A549 (cell line): ENCODE measurements around the gene ZNF587. TPM values are rescaled to one million over a fixed set of nuclear protein-coding genes. Genes with fewer than 3 reads are reported as not detected.
A peak's percentile ranks its signal among the peaks of the same experiment; 100 is the strongest.
"Not testable (repeated sequence)": the region's sequence is repeated elsewhere in the genome, so short reads cannot be mapped to it uniquely, and the experiment has no call there.

Source experiments
- ATAC-seq, 2 experiments: fragments of 200-7000 bp in 1 of 2; fragments of >200 bp in 1 of 2; cut with Nextera tagmentation in 1 of 2; cut with Tn5 transposase in 1 of 2; 3 replicates each; pipeline versions ENCODE4 v1.8.0 to v1.9.1; 2018 to 2020; ENCODE audit warnings: mild to moderate bottlenecking in 1 of 2, moderate library complexity in 1 of 2
- CTCF ChIA-PET: fragments of 300-600 bp; sonication (Branson Sonifier 250); formaldehyde crosslinking; extraction: SDS; loops from one replicate; lab custom pipeline; 2021; ENCODE audit warnings: antibody characterized with exemption, inconsistent platforms; lab: Yijun Ruan, JAX
- POLR2A ChIA-PET: fragments of 350-600 bp; formaldehyde crosslinking; extraction: SDS; loops from one replicate; lab custom pipeline; 2021; ENCODE audit warnings: antibody characterized with exemption, inconsistent platforms; lab: Yijun Ruan, JAX
- DNase-seq, 2 experiments: peaks; one replicate each; pipeline versions ENCODE4 v3.0.0 to v3.0.0-alpha.2; 2011 to 2016; ENCODE audit warnings: low read depth in 1 of 2, low spot score in 1 of 2
- FAIRE-seq: peaks from 2 replicates; lab custom pipeline; 2011; peaks lifted over from hg19 to GRCh38; lab: Jason Lieb, UNC
- H3K27ac ChIP-seq, 2 experiments: fragments of >200 bp; sonication (Bioruptor Twin); formaldehyde crosslinking; 3 replicates each; pipeline ENCODE4 v1.5.1; 2016 to 2017
- H3K4me1 ChIP-seq: fragments of >200 bp; sonication (Bioruptor Twin); formaldehyde crosslinking; 3 replicates; pipeline ENCODE4 v1.6.1; 2016
- H3K4me2 ChIP-seq: fragments of >200 bp; sonication (Bioruptor Twin); formaldehyde crosslinking; 3 replicates; pipeline ENCODE4 v1.6.1; 2016
- H3K4me3 ChIP-seq: fragments of >200 bp; sonication (Bioruptor Twin); formaldehyde crosslinking; 3 replicates; pipeline ENCODE4 v1.5.1; 2016
- H3K9me3 ChIP-seq: fragments of >200 bp; sonication (Bioruptor Twin); formaldehyde crosslinking; 3 replicates; pipeline ENCODE4 v1.6.1; 2016
- CBX8 ChIP-seq: fragments of 200-600 bp; sonication (generic); IDR thresholded peaks from 2 replicates; pipeline ENCODE4 v1.6.1; 2016
- CEBPB ChIP-seq, 2 experiments: fragments of >200 bp in 1 of 2; sonication (Bioruptor Twin) in 1 of 2; formaldehyde crosslinking in 1 of 2; IDR thresholded peaks; 2 replicates each; pipeline ENCODE4 v1.6.1; 2012 to 2016
- JUN ChIP-seq, 2 experiments: fragments of >200 bp; sonication (Bioruptor Twin); formaldehyde crosslinking; IDR thresholded peaks; 2 replicates in 1 of 2; 3 replicates in 1 of 2; pipeline ENCODE4 v1.6.1; 2016 to 2017
- KDM5A ChIP-seq: fragments of 200-600 bp; sonication (generic); IDR thresholded peaks from 2 replicates; pipeline ENCODE4 v1.6.1; 2016; ENCODE audit warnings: antibody characterized with exemption, mild to moderate bottlenecking
- NFE2L2 ChIP-seq: fragments of 150-350 bp; conservative IDR thresholded peaks from 2 replicates; pipeline ENCODE4 v1.6.1; 2014; ENCODE audit warnings: low read length
- RAD21 ChIP-seq, 2 experiments: fragments of >200 bp in 1 of 2; sonication (Bioruptor Twin) in 1 of 2; formaldehyde crosslinking in 1 of 2; IDR thresholded peaks in 1 of 2; conservative IDR thresholded peaks in 1 of 2; 2 replicates in 1 of 2; 3 replicates in 1 of 2; pipeline ENCODE4 v1.6.1; 2012 to 2018; ENCODE audit warnings: inconsistent platforms in 1 of 2
- ZC3H11A ChIP-seq: fragments of 450-650 bp; IDR thresholded peaks from 2 replicates; pipeline ENCODE4 v1.6.1; 2014; ENCODE audit warnings: antibody characterized with exemption, mild to moderate bottlenecking
- ZNF302 ChIP-seq: fragments of 250-450 bp; sonication (Bioruptor Pico); IDR thresholded peaks from 2 replicates; pipeline ENCODE4 v1.9.0; 2021; ENCODE audit warnings: inconsistent platforms, mild to moderate bottlenecking, moderate library complexity
- WGBS: methylation state at CpG from one replicate; pipeline ENCODE4 v1.1.6; 2017; ENCODE audit errors: missing lambda C conversion rate; 5-methylcytosine and 5-hydroxymethylcytosine counted together
- polyA plus RNA-seq, 4 experiments: library from polyadenylated mRNA; depleted of rRNA in 3 of 4; stranded (reverse); fragments of >200 nt; fragmentation: RNase III in 1 of 4; extraction: RNeasy Plus Mini Kit Qiagen cat#74134 plus additional on column Dnase treatment in 1 of 4; gene quantifications; 2 replicates in 3 of 4; 3 replicates in 1 of 4; pipeline ENCODE4 v1.2.3, GENCODE V29; 2011 to 2017
- TF ChIP-seq, protein P1 (sequence below): fragments of 250-450 bp; sonication (Bioruptor Pico); IDR thresholded peaks from 2 replicates; pipeline ENCODE4 v1.5.0; 2020; ENCODE audit warnings: low read depth, mild to moderate bottlenecking, moderate library complexity

Gene ZNF587
- polyA plus RNA-seq, 2 of the 4 experiments (the other 2 are of a cell fraction) = 10.7 to 12.1 TPM

DNA sequence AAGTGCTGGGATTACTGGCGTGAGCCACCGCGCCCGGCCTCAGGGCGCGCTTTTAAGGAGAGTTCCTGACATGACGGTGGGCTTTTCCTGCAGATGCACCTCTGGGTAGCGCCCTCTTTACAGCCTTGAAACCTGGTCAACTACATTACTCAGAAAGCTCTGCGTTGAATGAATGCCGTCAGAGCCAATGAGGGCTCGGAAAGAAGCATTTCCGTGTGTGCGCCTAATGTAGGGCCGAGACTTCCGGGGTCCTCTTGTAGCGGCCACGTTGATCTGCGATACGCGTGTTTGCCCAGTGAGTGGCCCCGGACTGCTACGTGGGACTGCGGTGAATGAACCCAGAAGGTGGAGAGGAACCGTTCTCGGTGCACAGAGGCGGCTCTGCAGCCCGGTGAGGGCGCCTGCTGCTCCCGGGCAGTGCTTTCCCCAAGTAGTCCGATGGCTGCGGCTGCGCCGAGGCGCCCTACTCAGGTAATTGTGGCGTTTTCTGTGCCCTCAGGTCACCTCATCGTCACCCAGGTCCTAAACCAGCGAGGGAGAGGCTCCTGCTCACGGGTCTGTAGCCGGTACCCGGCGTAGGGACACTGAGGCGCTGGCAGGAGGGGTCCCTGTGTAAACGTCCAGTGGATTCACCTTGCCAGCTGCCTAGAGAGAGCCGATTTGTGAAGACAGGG lies 30.0 kb upstream of the ZNF587 start (continued):
- peak; percentile 21 to 22; a peak in 2 of 5 replicates for TF ChIP-seq RAD21 (conservative IDR thresholded peaks at IDR 0.05 in 1 of 2, IDR thresholded peaks at IDR 0.05 in 1 of 2)
- no peak for TF ChIP-seq ZC3H11A
- peak; percentile 31; the same call in 1 of the 2 replicates for TF ChIP-seq KDM5A
- no peak for TF ChIP-seq CBX8
- no peak for TF ChIP-seq NFE2L2
- TF ChIP-seq JUN (IDR thresholded peaks at IDR 0.05) = peak; percentile 58 to 72; a peak in 3 of 5 replicates

DNA sequence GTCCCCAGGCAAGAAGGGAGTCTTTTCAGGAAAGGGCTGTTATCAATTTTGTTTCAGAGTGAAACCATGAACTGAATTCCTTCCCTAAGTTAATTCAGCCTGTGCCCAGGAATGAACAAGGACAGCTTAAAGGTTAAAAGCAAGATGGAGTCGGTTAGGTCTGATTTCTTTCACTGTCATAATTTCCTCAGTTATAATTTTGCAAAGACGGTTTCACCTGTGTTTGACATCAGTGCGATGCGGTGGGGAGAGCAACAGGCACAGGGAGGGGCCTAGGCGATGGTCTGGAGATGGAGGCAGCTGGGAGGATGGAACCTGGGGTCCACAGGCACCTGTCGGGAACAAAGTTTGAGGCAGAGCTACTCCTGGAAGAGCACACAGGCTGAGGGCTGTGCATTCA lies 29.1 kb upstream of the ZNF587 start:
- DNase-seq (no peak), ATAC-seq (no peak), FAIRE-seq (no peak)
- peaks cover 5% of the 10 kb centered on the region; the same call in 2 of the 3 replicates for H3K4me1 ChIP-seq
- H3K27ac ChIP-seq = peak overlapping the region; percentile 90 to 91; a peak in 5 of 6 replicates
- peak overlapping the region; percentile 94 for H3K4me2 ChIP-seq
- peaks cover 23% of the 10 kb centered on the region for H3K9me3 ChIP-seq
- TF ChIP-seq CEBPB (IDR thresholded peaks at IDR 0.05) (no peak), ZNF302 (CRISPR knock-in tag) (0 out of 2 replicates have a peak, but pooled peaks have one; percentile 14)
- TF ChIP-seq, protein P1, sequence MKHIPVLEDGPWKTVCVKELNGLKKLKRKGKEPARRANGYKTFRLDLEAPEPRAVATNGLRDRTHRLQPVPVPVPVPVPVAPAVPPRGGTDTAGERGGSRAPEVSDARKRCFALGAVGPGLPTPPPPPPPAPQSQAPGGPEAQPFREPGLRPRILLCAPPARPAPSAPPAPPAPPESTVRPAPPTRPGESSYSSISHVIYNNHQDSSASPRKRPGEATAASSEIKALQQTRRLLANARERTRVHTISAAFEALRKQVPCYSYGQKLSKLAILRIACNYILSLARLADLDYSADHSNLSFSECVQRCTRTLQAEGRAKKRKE (CRISPR knock-in tag) = no peak
- CTCF ChIA-PET = no interaction called here
- WGBS = 64% methylated on average over 6 of the region's 6 CpGs
- POLR2A ChIA-PET = interaction anchor here (0.6 to 2.1 kb wide), 4 partner anchors 93 to 313 kb away, joined by 4 to 9 read pairs (median 8); partner anchors contain the start of genes ZNF417, ZNF551 and ZNF671
- peak overlapping the region; percentile 83 for H3K4me3 ChIP-seq

DNA sequence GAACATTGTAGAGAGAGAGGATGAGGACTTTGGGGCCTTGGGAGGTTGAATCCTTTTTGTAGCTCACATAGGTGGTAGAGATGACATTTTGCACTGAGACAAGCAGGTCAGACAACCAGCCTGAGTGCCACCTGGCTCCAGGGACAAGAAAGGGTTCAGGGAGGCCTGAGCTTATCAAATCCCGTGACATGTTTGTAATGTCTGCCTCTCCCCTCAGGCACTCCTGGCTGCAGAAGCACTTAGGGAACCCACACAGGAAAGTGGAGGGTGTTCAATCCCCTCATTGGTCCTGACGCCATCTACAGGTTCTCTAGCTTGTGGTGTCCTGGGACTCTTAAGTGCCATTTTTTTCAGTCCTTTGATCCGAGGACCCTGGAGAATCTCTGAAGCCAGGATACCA lies 28.6 kb upstream of the ZNF587 start:
- H3K27ac ChIP-seq, CTCF ChIA-PET, FAIRE-seq, ATAC-seq, DNase-seq, POLR2A ChIA-PET, H3K4me1 ChIP-seq: not testable (repeated sequence)
- H3K4me3 ChIP-seq = peak overlapping the region; percentile 83
- 100% methylated on average over 2 of the region's 3 CpGs for WGBS
- H3K4me2 ChIP-seq = peak overlapping the region; percentile 94
- peaks cover 27% of the 10 kb centered on the region for H3K9me3 ChIP-seq

DNA sequence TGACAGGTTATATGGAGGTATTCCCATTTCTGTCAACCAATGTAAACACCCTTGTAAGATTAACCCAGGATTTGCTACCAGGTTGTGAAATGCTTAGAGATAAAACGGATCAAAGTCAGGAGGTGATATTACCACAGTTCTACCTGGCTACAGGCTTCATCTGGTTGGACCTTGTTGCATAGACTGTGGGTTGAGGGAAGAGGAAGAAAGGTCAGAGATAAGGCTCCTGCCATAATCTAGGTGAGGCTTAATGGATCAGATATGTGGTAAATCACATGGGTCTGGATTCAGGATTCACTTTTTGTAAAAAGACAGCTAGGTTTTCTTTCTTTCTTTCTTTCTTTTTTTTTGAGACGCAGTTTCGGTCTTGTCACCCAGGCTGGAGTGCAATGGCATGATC lies 28.2 kb upstream of the ZNF587 start:
- H3K4me3 ChIP-seq, H3K4me1 ChIP-seq, H3K4me2 ChIP-seq, FAIRE-seq, DNase-seq, POLR2A ChIA-PET, ATAC-seq, H3K27ac ChIP-seq, CTCF ChIA-PET: not testable (repeated sequence)
- 99% methylated on average over 2 of the region's 3 CpGs for WGBS
- peaks cover 32% of the 10 kb centered on the region for H3K9me3 ChIP-seq

DNA sequence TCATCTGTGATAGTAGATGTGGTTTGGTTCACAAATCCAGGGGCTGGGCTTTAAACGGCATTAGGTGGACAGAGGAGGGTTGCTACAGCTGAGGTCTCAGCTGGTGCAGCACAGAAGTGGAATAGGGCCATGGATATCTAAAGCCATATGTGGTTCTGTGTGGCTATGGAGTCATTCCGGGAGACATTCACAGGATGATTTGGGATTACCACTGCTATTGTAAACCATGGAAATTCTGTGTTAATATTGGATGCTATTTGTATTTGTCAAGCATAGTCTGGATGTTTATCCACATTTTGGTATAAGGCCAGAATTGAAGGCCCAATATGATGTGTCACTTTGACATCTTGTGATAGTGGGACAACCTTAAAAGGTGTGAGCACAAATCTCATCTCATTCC lies 26.5 kb upstream of the ZNF587 start:
- H3K4me1 ChIP-seq, POLR2A ChIA-PET, H3K27ac ChIP-seq, ATAC-seq, FAIRE-seq, H3K4me2 ChIP-seq, H3K4me3 ChIP-seq, DNase-seq, CTCF ChIA-PET: not testable (repeated sequence)
- WGBS = 83% methylated on average over 2 of the region's 2 CpGs
- peaks cover 43% of the 10 kb centered on the region for H3K9me3 ChIP-seq

DNA sequence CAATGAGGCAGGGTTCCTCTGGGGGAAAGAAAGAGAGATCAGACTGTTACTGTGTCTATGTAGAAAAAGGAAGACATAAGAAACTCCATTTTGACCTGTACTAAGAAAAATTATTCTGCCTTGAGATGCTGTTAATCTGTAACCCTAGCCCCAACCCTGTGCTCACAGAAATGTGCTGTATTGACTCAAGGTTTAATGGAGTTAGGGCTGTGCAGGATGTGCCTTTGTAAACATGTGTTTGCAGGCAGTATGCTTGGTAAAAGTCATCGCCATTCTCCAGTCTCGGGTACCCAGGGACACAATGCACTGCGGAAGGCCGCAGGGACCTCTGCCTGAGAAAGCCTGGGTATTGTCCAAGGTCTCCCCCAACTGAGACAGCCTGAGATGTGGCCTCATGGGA lies 26.1 kb upstream of the ZNF587 start:
- H3K27ac ChIP-seq, H3K4me2 ChIP-seq, ATAC-seq, FAIRE-seq, H3K4me1 ChIP-seq, CTCF ChIA-PET, DNase-seq, H3K4me3 ChIP-seq, POLR2A ChIA-PET: not testable (repeated sequence)
- whole genome bisulfite sequencing = 84% methylated on average over 4 of the region's 4 CpGs
- H3K9me3 ChIP-seq = peaks cover 46% of the 10 kb centered on the region
